IMR-90 (cell line): Measurements from ENCODE around the gene WWC2. TPM values are rescaled to one million over a fixed set of nuclear protein-coding genes. Genes with fewer than 3 reads are reported as not detected.

Source experiments
- ATAC-seq: fragments of 200-7000 bp; cut with Tn5 transposase; 2 replicates; pipeline ENCODE4 v1.9.1; 2020; ENCODE audit warnings: low read depth, mild to moderate bottlenecking, moderate library complexity
- BruUV-seq: library from RNA; stranded (reverse); fragments of 400-500 nt; replicated peaks from 2 replicates; lab custom pipeline; 2021; lab: Mats Ljungman, UMichigan
- CTCF ChIA-PET: fragments of 300-600 bp; formaldehyde crosslinking; extraction: SDS; loops from one replicate; lab custom pipeline; 2021; ENCODE audit warnings: antibody characterized with exemption; lab: Yijun Ruan, JAX
- POLR2A ChIA-PET: fragments of 300-600 bp; sonication (Branson Sonifier 250); formaldehyde crosslinking; loops from one replicate; lab custom pipeline; 2022; ENCODE audit warnings: antibody characterized with exemption; ENCODE audit not compliant: unreplicated experiment; lab: Charles Lee
- DNase-seq: peaks from one replicate; pipeline ENCODE4 v3.0.0; 2013
- H2AFZ ChIP-seq: replicated peaks from 2 replicates; pipeline ENCODE3; 2013; ENCODE audit warnings: low read length, mild to moderate bottlenecking; ENCODE audit not compliant: poor library complexity
- H2AK5ac ChIP-seq: 2 replicates; pipeline ENCODE4 v1.6.1; 2013; ENCODE audit warnings: low read depth, low read length, inconsistent platforms
- H2AK9ac ChIP-seq: replicated peaks from 2 replicates; pipeline ENCODE3; 2013; ENCODE audit warnings: mild to moderate bottlenecking, low read depth, low read length, moderate library complexity; ENCODE audit not compliant: poor library complexity
- H2BK120ac ChIP-seq: 2 replicates; pipeline ENCODE4 v1.6.1; 2013; ENCODE audit warnings: low read depth, low read length, inconsistent platforms
- H2BK15ac ChIP-seq: 3 replicates; pipeline ENCODE4 v1.6.1; 2013; ENCODE audit warnings: low read depth, low read length, inconsistent platforms
- H2BK20ac ChIP-seq: 2 replicates; pipeline ENCODE4 v1.6.1; 2013; ENCODE audit warnings: low read depth, mild to moderate bottlenecking, inconsistent platforms, low read length, moderate library complexity
- H2BK5ac ChIP-seq: 2 replicates; pipeline ENCODE4 v1.6.1; 2013; ENCODE audit warnings: mild to moderate bottlenecking, low read depth, low read length, inconsistent platforms; ENCODE audit not compliant: poor library complexity, severe bottlenecking
- H3K14ac ChIP-seq: replicated peaks from 2 replicates; pipeline ENCODE4 v1.6.1; 2013; ENCODE audit warnings: low read depth, low read length, inconsistent platforms
- H3K18ac ChIP-seq: 2 replicates; pipeline ENCODE4 v1.6.1; 2013; ENCODE audit warnings: low read depth, low read length, control low read depth
- H3K23ac ChIP-seq: 2 replicates; pipeline ENCODE4 v1.6.1; 2013; ENCODE audit warnings: low read depth, low read length, inconsistent platforms
- H3K27ac ChIP-seq: 2 replicates; pipeline ENCODE4 v1.5.1; 2013; ENCODE audit warnings: mild to moderate bottlenecking, control low read depth, low read length; ENCODE audit not compliant: insufficient read depth
- H3K27me3 ChIP-seq: 2 replicates; pipeline ENCODE4 v1.6.1; 2013; ENCODE audit warnings: low read length; ENCODE audit not compliant: control insufficient read depth, insufficient read depth
- H3K36me3 ChIP-seq: 2 replicates; pipeline ENCODE4 v1.6.1; 2013; ENCODE audit warnings: low read length, mixed read lengths; ENCODE audit not compliant: control insufficient read depth, insufficient read depth
- H3K4ac ChIP-seq: 2 replicates; pipeline ENCODE4 v1.6.1; 2013; ENCODE audit warnings: low read depth, low read length, inconsistent platforms
- H3K4me1 ChIP-seq: 2 replicates; pipeline ENCODE4 v1.6.1; 2013; ENCODE audit warnings: low read length, mixed read lengths; ENCODE audit not compliant: control insufficient read depth, insufficient read depth
- H3K4me2 ChIP-seq: 2 replicates; pipeline ENCODE4 v1.6.1; 2013; ENCODE audit warnings: low read depth, mild to moderate bottlenecking, control low read depth, low read length, moderate library complexity
- H3K4me3 ChIP-seq: 2 replicates; pipeline ENCODE4 v1.5.1; 2013; ENCODE audit warnings: low read depth, mild to moderate bottlenecking, control low read depth, low read length, moderate library complexity; ENCODE audit not compliant: insufficient read depth
- H3K56ac ChIP-seq: 2 replicates; pipeline ENCODE4 v1.6.1; 2013; ENCODE audit warnings: low read length, inconsistent platforms; ENCODE audit not compliant: insufficient read depth; ENCODE audit errors: extremely low read depth
- H3K79me1 ChIP-seq, 2 experiments: 2 replicates each; pipeline ENCODE4 v1.6.1; 2013; ENCODE audit warnings: low read length in 2 of 2, inconsistent platforms in 1 of 2, low read depth in 1 of 2
- H3K9ac ChIP-seq: 2 replicates; pipeline ENCODE4 v1.6.1; 2013; ENCODE audit warnings: low read depth, low read length, control low read depth
- H3K9me1 ChIP-seq: 2 replicates; pipeline ENCODE4 v1.6.1; 2013; ENCODE audit warnings: low read length, inconsistent platforms; ENCODE audit not compliant: insufficient read depth
- H3K9me3 ChIP-seq: 2 replicates; pipeline ENCODE4 v1.6.1; 2013; ENCODE audit warnings: low read length; ENCODE audit not compliant: control insufficient read depth, insufficient read depth
- H4K20me1 ChIP-seq: 2 replicates; pipeline ENCODE4 v1.6.1; 2013; ENCODE audit warnings: low read length, inconsistent platforms; ENCODE audit not compliant: insufficient read depth
- H4K5ac ChIP-seq: 2 replicates; pipeline ENCODE4 v1.6.1; 2013; ENCODE audit warnings: mild to moderate bottlenecking, low read depth, low read length, control low read depth
- H4K8ac ChIP-seq, 2 experiments: 2 replicates each; pipeline ENCODE4 v1.6.1; 2013; ENCODE audit warnings: low read depth in 2 of 2, low read length in 2 of 2, control low read depth in 1 of 2, inconsistent platforms in 1 of 2
- H4K91ac ChIP-seq: 2 replicates; pipeline ENCODE4 v1.6.1; 2013; ENCODE audit warnings: low read depth, low read length, inconsistent platforms; ENCODE audit not compliant: insufficient read depth
- BHLHE40 ChIP-seq: fragments of 150-350 bp; IDR thresholded peaks from 2 replicates; pipeline ENCODE4 v1.6.1; 2016; ENCODE audit warnings: mild to moderate bottlenecking, low read depth, low read length
- CEBPB ChIP-seq: IDR thresholded peaks from 2 replicates; pipeline ENCODE4 v1.6.1; 2012; ENCODE audit warnings: low read depth, low read length, improper control_type of control experiment
- CHD1 ChIP-seq: IDR thresholded peaks from 2 replicates; pipeline ENCODE4 v1.6.1; 2012; ENCODE audit warnings: low read depth, low read length, improper control_type of control experiment
- CTCF ChIP-seq: conservative IDR thresholded peaks from 2 replicates; pipeline ENCODE4 v1.5.1; 2012; ENCODE audit warnings: mild to moderate bottlenecking, low read depth, low read length, improper control_type of control experiment
- ELK1 ChIP-seq: fragments of 150-350 bp; IDR thresholded peaks from 2 replicates; pipeline ENCODE4 v1.6.1; 2016; ENCODE audit warnings: low read depth, mild to moderate bottlenecking, low read length, moderate library complexity, borderline replicate concordance
- FOS ChIP-seq: fragments of 150-350 bp; IDR thresholded peaks from 2 replicates; pipeline ENCODE4 v1.6.1; 2016; ENCODE audit warnings: low read depth, low read length
- MAFK ChIP-seq: IDR thresholded peaks from 2 replicates; pipeline ENCODE4 v1.6.1; 2012; ENCODE audit warnings: low read depth, low read length, improper control_type of control experiment
- MAZ ChIP-seq: IDR thresholded peaks from 2 replicates; pipeline ENCODE4 v1.6.1; 2012; ENCODE audit warnings: low read depth, mild to moderate bottlenecking, low read length, improper control_type of control experiment, moderate library complexity, borderline replicate concordance
- MXI1 ChIP-seq: IDR thresholded peaks from 2 replicates; pipeline ENCODE4 v1.6.1; 2012; ENCODE audit warnings: low read depth, mild to moderate bottlenecking, low read length, moderate library complexity, borderline replicate concordance
- NFE2L2 ChIP-seq: fragments of 150-350 bp; IDR thresholded peaks from 2 replicates; pipeline ENCODE4 v1.6.1; 2016; ENCODE audit warnings: low read depth, mild to moderate bottlenecking, low read length
- POLR2A ChIP-seq: IDR thresholded peaks from 2 replicates; pipeline ENCODE4 v1.6.1; 2012; ENCODE audit warnings: mild to moderate bottlenecking, low read depth, low read length
- RAD21 ChIP-seq: IDR thresholded peaks from 2 replicates; pipeline ENCODE4 v1.6.1; 2012; ENCODE audit warnings: low read length, improper control_type of control experiment
- RCOR1 ChIP-seq: IDR thresholded peaks from 2 replicates; pipeline ENCODE4 v1.6.1; 2012; ENCODE audit warnings: mild to moderate bottlenecking, low read length, improper control_type of control experiment; ENCODE audit not compliant: insufficient replicate concordance
- RFX5 ChIP-seq: IDR thresholded peaks from 2 replicates; pipeline ENCODE4 v1.8.0; 2012; ENCODE audit warnings: low read depth, mild to moderate bottlenecking, low read length, moderate library complexity
- USF2 ChIP-seq: fragments of 150-350 bp; IDR thresholded peaks from 2 replicates; pipeline ENCODE4 v1.6.1; 2017; ENCODE audit warnings: mild to moderate bottlenecking, antibody characterized with exemption, low read length, low read depth
- WGBS, 2 experiments: methylation state at CpG; one replicate each; pipeline versions ENCODE4 v1.1.5 to v1.1.7; 2013; ENCODE audit warnings: missing lambda C conversion rate in 2 of 2; ENCODE audit not compliant: insufficient read length in 1 of 2; ENCODE audit errors: extremely low coverage in 2 of 2; 5-methylcytosine and 5-hydroxymethylcytosine counted together
- dilution Hi-C: fragments of 300-500 bp; cut with HindIII; formaldehyde crosslinking; loops from one replicate; pipeline ENCODE4 v1.14.3; 2018; ENCODE audit warnings: low sequenced_read_pairs; ENCODE audit not compliant: unreplicated experiment
- in situ Hi-C: fragments of 300-500 bp; cut with MboI; formaldehyde crosslinking; loops from 3 replicates; pipeline ENCODE4 v1.14.3; 2019; ENCODE audit warnings: low sequenced_read_pairs, inconsistent platforms, mixed read lengths
- intact Hi-C: fragments of 100-400 bp; cut with micrococcal nuclease; formaldehyde crosslinking; loops from 2 replicates; pipeline ENCODE4 v1.10.0; 2022
- polyA plus RNA-seq, 3 experiments: library from polyadenylated mRNA; depleted of rRNA; stranded (reverse); fragments of >200 nt; gene quantifications; 2 replicates each; pipeline ENCODE4 v1.2.3, GENCODE V29; 2012; ENCODE audit warnings: low replicate concordance in 1 of 3
- total RNA-seq: library from RNA; depleted of rRNA; stranded (reverse); fragments of >200 nt; gene quantifications from 2 replicates; pipeline ENCODE4 v1.2.3, GENCODE V29; 2012

Gene WWC2
- total and polyA plus RNA-seq, 2 of the 4 experiments (the other 2 are of a cell fraction) = 26.6 to 27.4 TPM

DNA sequence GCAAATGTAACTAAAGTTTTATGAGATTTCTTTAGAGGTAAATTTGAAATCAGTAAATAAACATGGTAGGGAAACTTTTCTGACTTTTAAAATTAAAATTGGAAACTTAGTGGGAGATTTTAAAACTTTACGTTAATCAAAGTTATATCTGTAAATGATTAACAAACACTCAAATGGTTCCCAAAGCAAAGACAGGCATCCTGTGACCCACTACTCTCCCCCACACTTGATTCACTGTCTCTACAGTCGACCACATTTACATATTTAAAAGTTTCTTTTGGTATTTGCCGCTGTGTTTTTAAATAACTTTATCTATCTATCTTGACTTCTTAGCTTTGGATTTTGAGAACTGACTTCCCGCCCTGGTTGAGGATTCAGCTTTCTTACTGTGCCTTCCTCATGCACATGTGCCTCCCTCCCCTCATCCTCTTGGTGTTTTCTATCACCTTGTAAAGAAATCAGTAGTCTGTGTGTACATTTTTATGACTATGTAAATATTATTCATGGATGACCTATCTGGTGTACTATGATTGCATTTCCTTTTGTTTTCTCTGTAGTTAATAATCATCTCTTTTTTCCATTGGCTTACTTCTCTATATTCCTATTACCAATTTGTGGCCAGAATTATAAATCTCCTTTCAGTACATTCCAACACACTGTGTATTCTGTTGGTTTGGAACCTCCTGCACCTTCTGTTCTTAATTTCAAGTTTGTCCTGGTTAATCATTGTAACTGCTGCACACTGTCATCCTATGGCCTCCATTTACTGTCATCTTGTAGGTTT, 72.6 kb downstream of the WWC2 start:
- peak overlapping the region; percentile 58; the same call in 1 of the 2 replicates for H3K4me2 ChIP-seq
- peaks cover 25% of the 10 kb centered on the region; the same call in 1 of the 2 replicates for H4K20me1 ChIP-seq
- H4K91ac ChIP-seq = no peak overlapping the region
- H3K79me1 ChIP-seq = peaks cover 34 to 73% of the 10 kb centered on the region in 2 experiments
- no peak overlapping the region for H3K56ac ChIP-seq
- no peak overlapping the region for H3K4me3 ChIP-seq
- in situ Hi-C loops (no loop called here), intact Hi-C loops (loop anchor here (2.0 kb wide), 1 partner anchor 65 kb away; no protein-coding TSS in a partner anchor), dilution Hi-C loops (no loop called here)
- H3K36me3 ChIP-seq = no peaks in the 10 kb centered on the region
- no peak overlapping the region for H2AFZ ChIP-seq
- DNase-seq (peak; percentile 25), ATAC-seq (no peak)
- POLR2A ChIA-PET = no interaction called here
- no peaks in the 10 kb centered on the region for H3K27me3 ChIP-seq
- H2BK20ac ChIP-seq = no peak overlapping the region
- no peak overlapping the region for H2AK9ac ChIP-seq
- no peak overlapping the region for H3K23ac ChIP-seq
- no peak overlapping the region for H3K27ac ChIP-seq
- H3K9me1 ChIP-seq = peaks cover 18% of the 10 kb centered on the region
- no peaks in the 10 kb centered on the region for H3K9me3 ChIP-seq
- H3K9ac ChIP-seq = no peak overlapping the region
- no peak overlapping the region for H2BK120ac ChIP-seq
- CTCF ChIA-PET = no interaction called here
- H4K8ac ChIP-seq = no peak overlapping the region
- no CpG with 5 or more reads among the region's 4 CpGs for WGBS, 2 experiments
- H2BK5ac ChIP-seq = no peak overlapping the region
- no peak overlapping the region for H2BK15ac ChIP-seq
- no peak overlapping the region for H3K4ac ChIP-seq
- no TSS peak for BruUV-seq
- peak overlapping the region; percentile 58; the same call in 1 of the 2 replicates for H3K14ac ChIP-seq
- peaks cover 25% of the 10 kb centered on the region for H3K4me1 ChIP-seq
- no peak overlapping the region for H2AK5ac ChIP-seq
- no peak overlapping the region for H4K5ac ChIP-seq
- H3K18ac ChIP-seq = no peak overlapping the region
- no peak for TF ChIP-seq NFE2L2
- no peak for TF ChIP-seq ELK1
- TF ChIP-seq RCOR1 = no peak
- no peak for TF ChIP-seq RFX5
- TF ChIP-seq RAD21 = no peak
- no peak for TF ChIP-seq FOS
- no peak for TF ChIP-seq MXI1
- TF ChIP-seq USF2 = no peak
- no peak for TF ChIP-seq CTCF
- TF ChIP-seq MAFK = no peak
- TF ChIP-seq CEBPB = no peak
- no peak for TF ChIP-seq CHD1
- no peak for TF ChIP-seq MAZ
- TF ChIP-seq POLR2A = no peak
- TF ChIP-seq BHLHE40 = no peak
